Mesenchymal stem cell (in vitro differentiated cells and primary cell): ENCODE measurements around the gene GPAT3. TPM values are rescaled to one million over a fixed set of nuclear protein-coding genes. Genes with fewer than 3 reads are reported as not detected.

Source experiments
- DNase-seq: peaks from one replicate; pipeline ENCODE4 v3.0.0-alpha.2; 2013
- H2AFZ ChIP-seq: one replicate; pipeline ENCODE4 v1.6.1; 2013; ENCODE audit warnings: low read depth, mild to moderate bottlenecking, control low read depth, inconsistent platforms, low read length, moderate library complexity
- H2AK5ac ChIP-seq: 2 replicates; pipeline ENCODE4 v1.6.1; 2013; ENCODE audit warnings: low read length, moderate library complexity, mild to moderate bottlenecking, inconsistent platforms; ENCODE audit not compliant: severe bottlenecking
- H2BK120ac ChIP-seq: one replicate; pipeline ENCODE4 v1.6.1; 2013; ENCODE audit warnings: low read depth, mild to moderate bottlenecking, inconsistent platforms, low read length, moderate library complexity
- H2BK12ac ChIP-seq, 2 experiments: one replicate each; pipeline ENCODE4 v1.6.1; 2013; ENCODE audit warnings: inconsistent platforms in 2 of 2, low read length in 2 of 2, mild to moderate bottlenecking in 2 of 2, moderate library complexity in 2 of 2, control low read depth in 1 of 2
- H2BK15ac ChIP-seq: one replicate; pipeline ENCODE4 v1.6.1; 2013; ENCODE audit warnings: mild to moderate bottlenecking, low read depth, inconsistent platforms; ENCODE audit not compliant: poor library complexity, severe bottlenecking
- H2BK5ac ChIP-seq: 2 replicates; pipeline ENCODE4 v1.6.1; 2013; ENCODE audit warnings: low read depth, mild to moderate bottlenecking, low read length, control low read depth, inconsistent platforms; ENCODE audit not compliant: poor library complexity, severe bottlenecking
- H3K14ac ChIP-seq, 2 experiments: one replicate each; pipeline ENCODE4 v1.6.1; 2013; ENCODE audit warnings: inconsistent platforms in 2 of 2, low read length in 2 of 2, control low read depth in 1 of 2, mild to moderate bottlenecking in 1 of 2, moderate library complexity in 1 of 2
- H3K18ac ChIP-seq, 2 experiments: one replicate each; pipeline ENCODE4 v1.6.1; 2013; ENCODE audit warnings: inconsistent platforms in 2 of 2, low read length in 2 of 2, control low read depth in 1 of 2, low read depth in 1 of 2, mild to moderate bottlenecking in 1 of 2
- H3K23ac ChIP-seq, 2 experiments: one replicate each; pipeline ENCODE4 v1.6.1; 2013; ENCODE audit warnings: inconsistent platforms in 2 of 2, low read length in 2 of 2, mild to moderate bottlenecking in 2 of 2, moderate library complexity in 2 of 2, control low read depth in 1 of 2
- H3K27ac ChIP-seq: 2 replicates; pipeline ENCODE4 v1.5.1; 2013; ENCODE audit warnings: mild to moderate bottlenecking, moderate library complexity, low read length, control low read depth, inconsistent platforms; ENCODE audit not compliant: poor library complexity, severe bottlenecking
- H3K27me3 ChIP-seq, 2 experiments: 2 replicates each; pipeline versions ENCODE4 v1.6.1 to v1.7.0; 2013; ENCODE audit warnings: low read length in 2 of 2, mild to moderate bottlenecking in 2 of 2, moderate library complexity in 2 of 2, control low read depth in 1 of 2, inconsistent platforms in 1 of 2; ENCODE audit not compliant: control insufficient read depth in 1 of 2, insufficient read depth in 1 of 2
- H3K36me3 ChIP-seq, 2 experiments: 2 replicates each; pipeline versions ENCODE4 v1.6.1 to v1.7.0; 2013; ENCODE audit warnings: low read length in 2 of 2, control low read depth in 1 of 2, inconsistent platforms in 1 of 2, low read depth in 1 of 2, mild to moderate bottlenecking in 1 of 2; ENCODE audit not compliant: insufficient read depth in 2 of 2, control insufficient read depth in 1 of 2
- H3K4ac ChIP-seq, 2 experiments: one replicate each; pipeline ENCODE4 v1.6.1; 2013; ENCODE audit warnings: inconsistent platforms in 2 of 2, low read length in 2 of 2, mild to moderate bottlenecking in 2 of 2, moderate library complexity in 2 of 2, control low read depth in 1 of 2, low read depth in 1 of 2
- H3K4me1 ChIP-seq: 2 replicates; pipeline ENCODE4 v1.6.1; 2013; ENCODE audit warnings: low read depth, low read length, control low read depth; ENCODE audit not compliant: control insufficient read depth, insufficient read depth
- H3K4me2 ChIP-seq: 2 replicates; pipeline ENCODE4 v1.6.1; 2013; ENCODE audit warnings: low read length, mild to moderate bottlenecking, inconsistent platforms; ENCODE audit not compliant: poor library complexity, severe bottlenecking
- H3K4me3 ChIP-seq, 2 experiments: 2 replicates each; pipeline versions ENCODE4 v1.5.1 to v1.7.0; 2013; ENCODE audit warnings: low read length in 2 of 2, mild to moderate bottlenecking in 2 of 2, control low read depth in 1 of 2, low read depth in 1 of 2; ENCODE audit not compliant: insufficient read depth in 1 of 2
- H3K79me1 ChIP-seq: replicated peaks from 2 replicates; pipeline ENCODE4 v1.6.1; 2013; ENCODE audit warnings: mild to moderate bottlenecking, control low read depth, low read length, inconsistent platforms; ENCODE audit not compliant: poor library complexity, severe bottlenecking
- H3K9ac ChIP-seq: 2 replicates; pipeline ENCODE4 v1.7.0; 2013; ENCODE audit warnings: mild to moderate bottlenecking, low read length, moderate library complexity
- H3K9me3 ChIP-seq: 2 replicates; pipeline ENCODE4 v1.7.0; 2013; ENCODE audit warnings: mild to moderate bottlenecking, low read length; ENCODE audit not compliant: control insufficient read depth
- H4K8ac ChIP-seq: one replicate; pipeline ENCODE4 v1.6.1; 2013; ENCODE audit warnings: inconsistent platforms, mild to moderate bottlenecking, low read length, moderate library complexity
- H4K91ac ChIP-seq: one replicate; pipeline ENCODE4 v1.6.1; 2013; ENCODE audit warnings: mild to moderate bottlenecking, low read length, inconsistent platforms
- WGBS: methylation state at CpG from one replicate; pipeline ENCODE4 v1.1.7; 2013; ENCODE audit warnings: mixed read lengths; 5-methylcytosine and 5-hydroxymethylcytosine counted together
- polyA plus RNA-seq, 2 experiments: library from polyadenylated mRNA; stranded (reverse); fragments of 200-250 nt; gene quantifications; one replicate each; pipeline ENCODE4 v1.2.3, GENCODE V29; 2013

Gene GPAT3
- polyA plus RNA-seq (2013, experiment 1 of 2): 4.3 TPM
- polyA plus RNA-seq (2013, experiment 2 of 2): 4.1 TPM

- H2BK120ac ChIP-seq: no peak within 1 kb of the TSS
- H3K4ac ChIP-seq: peak within 1 kb of the TSS in 1 of 2 experiments; percentile 38
- H3K36me3 ChIP-seq: no peaks in the 10 kb centered on the region
- peak within 1 kb of the TSS; percentile 92 for H3K9ac ChIP-seq
- DNase-seq: peak; percentile 74
- H3K4me3 ChIP-seq: peak within 1 kb of the TSS; percentile 83 to 92
- peak within 1 kb of the TSS in 1 of 2 experiments; percentile 74 for H3K14ac ChIP-seq
- no peak within 1 kb of the TSS for H2BK5ac ChIP-seq
- no peak within 1 kb of the TSS for H4K91ac ChIP-seq
- peak within 1 kb of the TSS; percentile 9 to 75 for H2BK12ac ChIP-seq
- peak within 1 kb of the TSS; percentile 9 to 84 for H3K23ac ChIP-seq
- peaks cover 13 to 20% of the 10 kb centered on the region in 2 experiments for H3K27me3 ChIP-seq
- H3K4me1 ChIP-seq: peaks cover 7% of the 10 kb centered on the region
- H2AK5ac ChIP-seq: no peak within 1 kb of the TSS
- under 1% methylated on average over 47 of the region's 63 CpGs for WGBS
- H3K4me2 ChIP-seq: peak within 1 kb of the TSS; percentile 63
- no peaks in the 10 kb centered on the region for H3K9me3 ChIP-seq
- H2AFZ ChIP-seq: peak within 1 kb of the TSS; percentile 94
- H3K27ac ChIP-seq: no peak within 1 kb of the TSS
- peaks cover 7% of the 10 kb centered on the region for H3K79me1 ChIP-seq
- peak within 1 kb of the TSS; percentile 19 for H4K8ac ChIP-seq
- peak within 1 kb of the TSS; percentile 16 to 88 for H3K18ac ChIP-seq
- H2BK15ac ChIP-seq: peak within 1 kb of the TSS; percentile 91
These were observed at the start of gene GPAT3 for GRCh38 chr4:83535520-83536361. Gene GPAT3 (plus strand): TSS chr4:83536108. CDS start chr4:83536623, 515 bp downstream.

- no peak overlapping the region for H2BK120ac ChIP-seq
- H3K36me3 ChIP-seq: peaks cover 4 to 12% of the 10 kb centered on the region in 2 experiments
- no peak overlapping the region for H3K23ac ChIP-seq
- no peak overlapping the region for H2AK5ac ChIP-seq
- H3K14ac ChIP-seq: no peak overlapping the region
- H2BK12ac ChIP-seq: peak overlapping the region in 1 of 2 experiments; percentile 33
- H2BK5ac ChIP-seq: no peak overlapping the region
- H4K91ac ChIP-seq: no peak overlapping the region
- no peak overlapping the region for H3K27ac ChIP-seq
- H3K4me1 ChIP-seq: no peaks in the 10 kb centered on the region
- no peaks in the 10 kb centered on the region for H3K27me3 ChIP-seq
- no peak for DNase-seq
- H3K4me3 ChIP-seq: no peak overlapping the region
- peaks cover 11% of the 10 kb centered on the region for H3K79me1 ChIP-seq
- H3K9me3 ChIP-seq: no peaks in the 10 kb centered on the region
- no peak overlapping the region for H3K4ac ChIP-seq
- H3K18ac ChIP-seq: no peak overlapping the region
- no peak overlapping the region for H2AFZ ChIP-seq
- no peak overlapping the region for H3K9ac ChIP-seq
- no peak overlapping the region for H4K8ac ChIP-seq
- no peak overlapping the region for H3K4me2 ChIP-seq
- WGBS: 89% methylated on average over 3 of the region's 3 CpGs
- H2BK15ac ChIP-seq: no peak overlapping the region
These were observed 49.3 kb upstream of the GPAT3 start for GRCh38 chr4:83486457-83487129.

GRCh38 chr4:83489711-83490326 lies 46.1 kb upstream of the GPAT3 start:
- Histone ChIP-seq H2BK5ac (no peak overlapping the region), H2AK5ac (no peak overlapping the region), H2BK120ac (no peak overlapping the region), H2BK12ac (no peak overlapping the region), H3K4me2 (no peak overlapping the region), H3K9ac (no peak overlapping the region), H3K4me3 (no peak overlapping the region), H2AFZ (no peak overlapping the region), H4K8ac (no peak overlapping the region), H3K79me1 (no peaks in the 10 kb centered on the region), H3K4ac (no peak overlapping the region), H3K36me3 (no peaks in the 10 kb centered on the region), H3K18ac (peak overlapping the region in 1 of 2 experiments; percentile 8), H4K91ac (no peak overlapping the region), H3K14ac (no peak overlapping the region), H3K23ac (no peak overlapping the region), H3K27ac (no peak overlapping the region), H3K4me1 (no peaks in the 10 kb centered on the region), H3K27me3 (no peaks in the 10 kb centered on the region), H2BK15ac (no peak overlapping the region), H3K9me3 (no peaks in the 10 kb centered on the region)
- DNase-seq: no peak
- WGBS: 69% methylated on average over 1 of the region's 1 CpG
